ENCODE data around the gene LMCD1.

- TF ChIP-seq EP300 (IDR thresholded peaks at IDR 0.05) (no peak), CTCF (IDR thresholded peaks at IDR 0.05) (no peak), POLR2A (IDR thresholded peaks at IDR 0.05) (no peak), POLR2AphosphoS5 (IDR thresholded peaks at IDR 0.05) (no peak)
Measured at GRCh38 chr3:8529738-8530525, 28.3 kb downstream of the LMCD1 start.

Data from sigmoid colon (tissue), 4 donors.